Endothelial cell (in vitro differentiated cells): ENCODE measurements around the gene TDRD7. TPM values are rescaled to one million over a fixed set of nuclear protein-coding genes. Genes with fewer than 3 reads are reported as not detected.

Source experiments
- DNase-seq: peaks from one replicate; pipeline ENCODE4 v3.0.0; 2021; ENCODE audit warnings: low spot score
- H3K27ac Mint-ChIP-seq: one replicate; pipeline ENCODE4 v1.8.0; 2021; ENCODE audit warnings: mixed read lengths, inconsistent platforms; ENCODE audit not compliant: unreplicated experiment
- H3K27me3 Mint-ChIP-seq: one replicate; pipeline ENCODE4 v1.8.0; 2021; ENCODE audit warnings: mild to moderate bottlenecking, moderate library complexity, mixed read lengths, inconsistent platforms; ENCODE audit not compliant: unreplicated experiment
- H3K36me3 Mint-ChIP-seq: one replicate; pipeline ENCODE4 v1.8.0; 2021; ENCODE audit warnings: mild to moderate bottlenecking, low read depth, mixed read lengths, inconsistent platforms; ENCODE audit not compliant: unreplicated experiment
- H3K4me1 Mint-ChIP-seq: one replicate; pipeline ENCODE4 v1.8.0; 2021; ENCODE audit warnings: mild to moderate bottlenecking, mixed read lengths, inconsistent platforms; ENCODE audit not compliant: unreplicated experiment
- H3K4me3 Mint-ChIP-seq: one replicate; pipeline ENCODE4 v1.8.0; 2021; ENCODE audit warnings: mild to moderate bottlenecking, mixed read lengths, inconsistent platforms; ENCODE audit not compliant: unreplicated experiment
- H3K9me3 Mint-ChIP-seq: one replicate; pipeline ENCODE4 v1.8.0; 2021; ENCODE audit warnings: mixed read lengths, inconsistent platforms; ENCODE audit not compliant: unreplicated experiment
- CTCF ChIP-seq: fragments of 200-600 bp; sonication (generic); IDR thresholded peaks from one replicate; pipeline ENCODE4 v1.5.0; 2021; ENCODE audit warnings: antibody characterized with exemption; ENCODE audit not compliant: unreplicated experiment
- total RNA-seq: library from RNA; stranded (reverse); fragmentation: NEBNext Ultra II Directional; extraction: Animal tissue kit (Norgen Biotek cat#: 25700); gene quantifications from one replicate; pipeline ENCODE4 v1.2.1, GENCODE V29; 2021; ENCODE audit not compliant: unreplicated experiment

The TDRD7 gene
- total RNA-seq, 1 donor from 2014 or later: 17.5 TPM

GRCh38 chr9:97473717-97474116, 61.8 kb downstream of the TDRD7 start:
- Mint-ChIP-seq H3K4me1 (no peaks in the 10 kb centered on the region), H3K9me3 (no peaks in the 10 kb centered on the region), H3K4me3 (no peak overlapping the region), H3K27ac (no peak overlapping the region), H3K36me3 (no peaks in the 10 kb centered on the region), H3K27me3 (no peaks in the 10 kb centered on the region)
- TF ChIP-seq CTCF: no peak
- DNase-seq: no peak

GRCh38 chr9:97474372-97474925, 62.6 kb downstream of the TDRD7 start:
- no peak for DNase-seq
- Mint-ChIP-seq H3K36me3 (no peaks in the 10 kb centered on the region), H3K4me3 (no peak overlapping the region), H3K27me3 (no peaks in the 10 kb centered on the region), H3K27ac (no peak overlapping the region), H3K9me3 (no peaks in the 10 kb centered on the region), H3K4me1 (peaks cover 4% of the 10 kb centered on the region)
- TF ChIP-seq CTCF: no peak

GRCh38 chr9:97475059-97475458, 63.2 kb downstream of the TDRD7 start:
- DNase-seq: no peak
- no peak overlapping the region for H3K4me3 Mint-ChIP-seq
- peaks cover 9% of the 10 kb centered on the region for H3K4me1 Mint-ChIP-seq
- H3K27me3 Mint-ChIP-seq: no peaks in the 10 kb centered on the region
- H3K27ac Mint-ChIP-seq: no peak overlapping the region
- H3K9me3 Mint-ChIP-seq: no peaks in the 10 kb centered on the region
- no peak for TF ChIP-seq CTCF
- no peaks in the 10 kb centered on the region for H3K36me3 Mint-ChIP-seq

- Mint-ChIP-seq H3K4me3 (no peak overlapping the region), H3K27me3 (no peaks in the 10 kb centered on the region), H3K4me1 (peaks cover 20% of the 10 kb centered on the region), H3K9me3 (no peaks in the 10 kb centered on the region), H3K36me3 (no peaks in the 10 kb centered on the region), H3K27ac (no peak overlapping the region)
- no peak for DNase-seq
- no peak for TF ChIP-seq CTCF
Measured at GRCh38 chr9:97478301-97478981, 66.5 kb downstream of the TDRD7 start.

- H3K4me3 Mint-ChIP-seq: no peak overlapping the region
- no peaks in the 10 kb centered on the region for H3K9me3 Mint-ChIP-seq
- no peak overlapping the region for H3K27ac Mint-ChIP-seq
- H3K4me1 Mint-ChIP-seq: peaks cover 20% of the 10 kb centered on the region
- H3K27me3 Mint-ChIP-seq: no peaks in the 10 kb centered on the region
- DNase-seq: no peak
- TF ChIP-seq CTCF: no peak
- H3K36me3 Mint-ChIP-seq: no peaks in the 10 kb centered on the region
Measured at GRCh38 chr9:97479496-97480159, 67.7 kb downstream of the TDRD7 start.
